GM19238 (cell line): ENCODE results near the gene ANKRD23.
"Not testable (repeated sequence)": the region's sequence is repeated elsewhere in the genome, so short reads cannot be mapped to it uniquely, and the experiment has no call there.

Experiments
- DNase-seq: peaks from one replicate; pipeline ENCODE4 v3.0.0; 2011; ENCODE audit warnings: low spot score; ENCODE audit not compliant: insufficient read length

The ANKRD23 gene

DNA sequence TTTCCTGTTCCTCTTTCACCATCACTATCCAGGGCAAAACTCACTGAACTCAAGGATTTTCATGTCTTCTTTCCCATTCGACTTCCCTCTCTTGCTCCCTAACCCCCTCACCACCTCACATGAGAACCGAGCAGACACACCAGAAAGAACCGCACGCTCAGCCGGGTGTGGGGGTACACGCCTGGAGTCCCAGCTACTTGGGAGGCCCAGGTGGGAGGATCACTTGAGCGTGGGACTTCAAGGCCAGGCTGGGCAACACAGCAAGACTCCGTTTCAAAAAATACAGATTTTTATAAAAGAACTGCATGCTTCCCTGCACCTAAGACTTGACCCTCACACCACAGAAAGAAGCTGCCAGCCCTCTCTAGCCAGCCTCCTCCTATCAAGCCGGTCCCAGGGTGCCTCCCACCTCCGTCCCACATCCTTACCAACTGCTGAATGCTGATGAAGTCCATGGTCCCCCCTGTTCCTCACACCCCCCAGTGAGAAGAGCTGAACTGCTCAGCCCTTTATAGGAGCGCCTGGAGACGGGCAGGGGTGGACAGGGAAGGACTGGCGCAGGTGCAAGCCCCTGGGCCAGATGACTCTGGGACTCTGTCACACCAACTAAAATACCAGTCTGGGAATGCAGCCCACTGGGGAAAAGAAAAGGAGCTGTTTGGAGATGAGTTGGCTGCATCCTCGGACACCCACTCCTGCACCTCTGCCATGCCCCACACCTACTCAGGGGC, at the start of gene ANKRD23:
Gene ANKRD23 (minus strand): TSS at position 484 of the 731 bp plus-strand sequence. CDS start 29 bp downstream, at position 455.
- DNase-seq, result no peak

DNA sequence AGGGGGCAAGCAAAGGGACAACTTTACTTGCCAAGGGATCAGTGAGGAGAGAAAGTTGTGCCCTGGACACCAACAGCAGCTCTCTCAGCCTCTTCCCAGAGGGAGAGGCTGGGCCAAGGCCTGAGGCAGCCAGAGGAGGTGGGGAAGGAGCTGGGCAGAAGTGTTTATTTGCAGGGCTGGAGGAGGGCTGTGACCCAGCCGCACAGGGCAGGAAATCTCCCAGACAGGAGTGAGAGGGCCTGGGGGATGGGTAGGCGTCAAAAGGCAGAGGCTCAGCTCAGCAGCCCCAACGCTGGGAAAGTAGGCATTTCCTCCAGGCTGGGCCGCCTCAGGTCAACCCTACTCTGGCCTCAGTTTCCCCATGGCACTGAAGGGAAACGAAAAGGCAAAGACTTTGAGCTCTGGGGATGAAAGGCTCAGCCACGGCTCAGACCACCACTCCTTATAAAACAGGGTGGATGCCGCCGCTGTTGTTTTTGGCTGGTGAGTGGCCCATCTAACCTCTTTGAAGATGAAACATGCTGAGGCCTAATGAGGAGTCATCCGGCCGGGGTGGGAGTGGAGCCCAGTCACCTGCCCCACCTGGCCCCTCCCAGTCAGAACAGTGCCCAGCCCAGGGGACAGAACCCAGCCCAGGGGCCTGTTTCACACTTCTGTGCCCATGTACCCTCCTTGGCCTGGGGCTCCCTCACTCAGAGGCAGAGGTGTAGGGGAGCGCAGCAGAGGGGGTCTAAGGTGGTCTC, 47.9 kb upstream of the ANKRD23 start:
- no peak for DNase-seq

DNA sequence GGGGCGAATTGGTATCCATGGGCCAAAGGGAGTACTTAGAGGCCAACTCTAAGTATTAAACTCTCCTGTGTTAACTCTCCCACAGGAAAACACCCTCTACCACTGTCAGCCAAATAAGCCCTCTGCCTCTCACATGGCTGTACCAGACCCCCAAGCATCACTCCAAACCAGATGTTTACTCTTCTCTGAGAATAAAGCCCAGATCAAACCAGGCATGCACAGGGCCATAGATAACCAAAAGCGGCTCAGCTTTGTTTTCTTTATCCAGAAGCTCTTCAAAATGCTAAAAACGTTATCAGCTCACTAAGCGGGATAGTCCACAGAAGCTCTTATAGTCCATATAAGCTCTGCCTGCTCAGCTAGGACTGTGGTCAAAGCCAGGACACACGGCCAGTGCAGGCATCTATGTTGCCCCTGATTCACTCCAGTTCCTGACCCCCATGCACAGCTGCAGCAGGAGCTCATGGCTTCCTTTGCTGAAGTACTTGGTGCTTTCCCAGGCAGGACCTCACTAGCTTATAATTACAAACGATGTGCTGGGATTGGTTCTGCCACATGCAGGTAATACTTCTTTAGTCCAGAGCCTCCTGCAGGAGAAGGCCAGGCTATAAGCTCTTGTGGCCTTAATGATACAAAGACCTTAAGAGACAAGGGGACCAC, 47.0 kb upstream of the ANKRD23 start:
- no peak for DNase-seq

DNA sequence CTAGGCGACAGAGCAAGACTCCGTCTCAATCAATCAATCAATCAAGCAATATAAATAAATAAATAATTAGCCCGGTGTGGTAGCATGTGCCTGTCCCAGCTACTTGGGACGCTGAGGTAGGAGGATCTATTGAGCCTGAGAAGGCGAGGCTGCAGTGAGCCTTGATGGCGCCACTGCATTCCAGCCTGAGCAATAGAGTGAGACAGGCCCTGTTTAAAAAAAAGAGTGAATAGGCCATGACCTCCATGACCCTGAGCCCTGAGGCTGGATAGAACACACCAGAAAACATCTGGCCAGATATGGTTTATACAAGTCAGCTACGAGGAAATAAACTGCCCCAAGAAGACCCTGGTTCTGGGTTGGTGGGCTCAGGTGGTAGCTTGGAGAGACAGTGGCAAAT, 46.4 kb upstream of the ANKRD23 start:
- no peak for DNase-seq

DNA sequence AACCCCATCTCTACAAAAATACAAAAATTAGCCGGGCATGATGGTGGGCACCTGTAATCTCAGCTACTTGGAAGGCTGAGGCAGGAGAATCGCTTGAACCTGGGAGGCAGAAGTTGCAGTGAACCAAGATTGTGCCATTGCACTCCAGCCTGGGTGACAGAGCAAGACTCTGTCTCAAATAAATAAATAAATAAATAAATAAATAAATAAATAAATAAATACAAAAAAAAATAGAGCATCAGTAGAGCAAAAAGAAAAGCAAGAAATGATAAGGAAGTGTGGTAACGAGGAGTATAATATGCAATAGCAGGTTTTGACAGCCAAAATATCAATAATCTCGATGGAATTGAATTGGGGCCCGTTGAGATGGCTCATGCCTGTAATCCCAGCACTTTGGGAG, 45.7 kb upstream of the ANKRD23 start:
- not testable (repeated sequence) for DNase-seq

DNA sequence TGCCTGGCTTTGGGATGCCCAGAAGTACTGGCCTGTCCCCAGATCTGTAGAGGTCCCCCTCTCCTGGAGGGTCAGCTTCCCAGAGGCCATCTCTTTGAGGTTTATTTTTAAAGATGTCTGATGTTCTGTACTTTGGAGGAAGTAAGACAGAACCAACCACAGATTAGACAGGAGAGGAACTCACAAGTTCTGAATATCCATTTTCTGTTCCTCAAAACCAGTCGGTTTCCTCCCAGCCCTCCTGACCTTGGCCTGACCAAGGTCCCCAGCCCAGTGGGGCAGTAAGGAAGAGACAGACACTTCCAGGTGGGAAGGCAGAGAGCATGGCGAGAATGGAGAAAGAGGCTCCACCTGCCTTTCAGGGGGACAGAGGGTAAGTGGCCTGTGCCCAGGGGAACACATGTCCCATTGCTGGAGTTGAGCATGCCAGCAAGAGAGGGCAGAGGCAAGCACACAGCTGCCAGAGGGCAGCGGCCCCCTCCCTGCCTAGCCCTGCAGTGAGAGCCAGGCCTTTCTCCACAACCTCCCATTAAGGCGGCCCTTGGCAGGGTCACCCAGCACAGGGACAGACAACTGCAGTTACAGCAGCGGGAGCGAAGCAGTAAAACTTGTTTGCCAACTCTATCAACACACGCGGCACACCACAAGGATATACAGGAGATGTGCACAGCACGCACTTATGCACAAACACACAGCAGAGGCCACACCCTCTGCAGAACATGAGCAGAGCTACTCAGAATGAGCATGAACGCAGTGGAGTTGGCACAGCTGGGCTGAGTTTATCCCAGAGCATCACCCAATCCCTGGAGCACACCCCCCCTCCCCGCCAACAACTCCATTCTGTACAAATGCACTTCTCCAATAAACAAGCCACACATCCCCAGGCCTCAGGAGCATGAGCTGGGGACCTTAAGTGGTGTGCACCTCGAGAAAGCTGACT, 44.5 kb upstream of the ANKRD23 start:
- no peak for DNase-seq

DNA sequence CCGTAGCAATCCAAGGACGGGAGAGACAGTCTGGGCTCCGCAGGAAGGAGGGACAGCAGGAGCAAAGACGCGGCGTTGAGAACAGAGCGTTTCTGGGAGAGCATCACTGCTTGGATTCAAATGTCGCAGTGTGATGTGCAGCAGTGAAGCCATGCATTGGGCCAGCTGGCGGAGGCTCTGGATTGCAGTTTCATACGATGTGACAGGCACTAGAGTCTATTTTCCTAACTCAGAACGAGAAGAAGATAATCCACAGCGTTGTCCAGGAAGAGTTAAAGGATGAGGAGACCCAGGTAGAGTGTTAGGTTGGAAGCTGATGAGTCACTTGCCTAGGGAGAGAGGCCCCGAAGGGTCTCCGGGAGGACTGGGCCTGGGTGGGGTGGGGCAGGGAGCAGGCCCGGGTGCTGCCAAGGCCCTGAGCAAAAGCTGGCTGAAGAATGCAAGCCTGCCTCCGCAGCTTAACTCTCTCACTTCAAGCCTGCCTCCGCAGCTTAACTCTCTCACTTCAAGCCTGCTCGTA, 43.7 kb upstream of the ANKRD23 start:
- no peak for DNase-seq

DNA sequence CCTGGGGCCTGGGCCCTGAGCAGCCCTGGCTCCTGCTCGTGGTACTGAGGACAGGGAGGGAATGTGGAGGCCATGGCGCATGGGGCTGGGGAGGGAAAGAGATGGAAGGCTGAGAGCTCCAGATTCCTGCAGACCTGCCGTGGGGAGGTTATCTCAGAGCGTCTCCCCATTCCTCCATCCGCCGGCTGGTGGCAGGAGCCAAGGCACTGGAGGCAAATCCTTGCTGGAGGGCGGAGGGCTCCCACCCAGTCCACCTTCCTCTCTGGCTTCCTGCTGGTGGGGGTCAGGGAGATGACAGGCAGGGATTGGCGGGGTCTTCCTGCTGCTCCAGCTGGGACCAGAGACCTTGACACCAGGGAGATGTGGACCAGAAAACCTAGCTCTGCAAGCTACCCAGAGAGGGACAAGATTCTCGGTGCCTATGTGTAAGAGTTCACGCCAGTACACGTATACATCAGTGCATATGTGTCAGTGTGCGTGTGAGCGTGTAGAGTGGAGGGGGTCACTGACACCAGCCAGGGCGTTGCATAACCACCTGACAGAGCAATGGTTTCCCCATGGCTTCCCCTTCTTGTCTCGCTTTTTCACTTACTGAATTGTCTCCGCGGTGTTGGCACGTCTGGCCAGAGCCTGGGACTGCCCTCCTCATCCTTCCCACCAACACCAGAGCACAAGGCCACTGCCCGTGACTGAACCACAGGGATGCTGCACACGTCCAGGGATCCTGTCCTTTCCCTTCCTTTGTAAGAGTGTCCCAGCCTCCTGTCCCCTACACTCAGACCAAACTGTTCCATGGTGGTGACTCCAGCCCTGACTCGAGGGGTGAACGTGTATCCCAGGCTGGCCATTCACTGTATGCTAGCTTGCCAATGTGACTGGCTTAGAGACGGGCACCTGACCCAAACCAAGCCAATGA, 41.9 kb upstream of the ANKRD23 start:
- no peak for DNase-seq

DNA sequence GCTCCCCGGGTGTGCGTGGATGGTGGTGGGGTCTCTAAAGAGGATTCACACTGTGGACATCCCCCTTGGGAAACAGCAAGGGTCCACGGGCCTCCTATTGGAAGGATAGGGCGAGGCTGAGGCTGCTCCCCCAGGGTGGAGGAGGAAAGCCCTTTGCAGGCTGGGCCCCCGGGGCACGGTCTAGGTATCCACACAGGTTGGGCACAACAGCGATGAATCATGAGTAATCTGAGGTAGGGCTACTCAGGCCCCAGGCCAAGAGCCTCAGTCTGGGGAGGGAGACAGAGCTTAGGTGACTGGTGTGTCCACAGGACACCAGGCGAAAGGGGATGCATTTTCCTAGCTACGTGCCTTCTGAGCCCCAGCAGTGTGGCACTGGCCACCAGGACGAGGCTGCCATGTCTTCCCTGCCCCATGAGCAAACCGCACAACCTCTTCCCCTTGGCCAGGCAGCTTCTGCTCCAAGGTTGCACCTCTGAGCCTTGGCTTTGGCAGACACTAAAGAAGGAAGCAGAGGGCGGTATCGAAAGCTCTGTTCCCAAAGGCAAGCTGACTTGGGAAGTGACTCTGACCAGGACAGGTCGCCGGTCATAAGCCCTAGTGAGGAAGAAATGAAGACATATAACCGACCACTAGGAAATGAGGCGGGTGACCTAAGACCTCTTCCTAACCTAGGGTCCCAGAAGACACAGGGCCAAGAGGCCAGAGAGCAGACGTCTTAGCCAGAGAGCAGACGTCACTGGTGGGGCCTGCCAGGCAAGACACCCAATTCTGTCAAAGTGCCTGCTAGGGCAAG, 40.7 kb upstream of the ANKRD23 start:
- DNase-seq, result no peak

DNA sequence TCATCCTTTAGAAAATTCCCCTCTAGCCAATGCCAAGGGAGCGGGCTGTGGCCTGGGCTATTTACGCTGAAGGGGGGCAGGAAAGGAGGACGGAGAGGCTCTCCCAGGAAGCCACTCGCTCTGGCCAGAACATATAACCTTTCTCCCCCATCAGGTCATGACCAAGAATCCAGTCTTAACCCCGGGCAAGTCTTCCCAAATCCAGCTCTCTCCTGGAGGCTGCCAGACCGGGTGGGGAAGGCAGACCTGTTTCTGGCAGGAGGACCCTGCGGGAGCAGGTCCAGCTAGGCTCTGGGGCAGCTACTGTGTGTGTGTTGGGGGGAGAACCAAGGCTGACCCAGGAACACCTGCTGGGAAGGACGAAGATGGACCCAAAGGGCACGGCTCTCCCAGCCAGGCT, 39.5 kb upstream of the ANKRD23 start:
- no peak for DNase-seq

DNA sequence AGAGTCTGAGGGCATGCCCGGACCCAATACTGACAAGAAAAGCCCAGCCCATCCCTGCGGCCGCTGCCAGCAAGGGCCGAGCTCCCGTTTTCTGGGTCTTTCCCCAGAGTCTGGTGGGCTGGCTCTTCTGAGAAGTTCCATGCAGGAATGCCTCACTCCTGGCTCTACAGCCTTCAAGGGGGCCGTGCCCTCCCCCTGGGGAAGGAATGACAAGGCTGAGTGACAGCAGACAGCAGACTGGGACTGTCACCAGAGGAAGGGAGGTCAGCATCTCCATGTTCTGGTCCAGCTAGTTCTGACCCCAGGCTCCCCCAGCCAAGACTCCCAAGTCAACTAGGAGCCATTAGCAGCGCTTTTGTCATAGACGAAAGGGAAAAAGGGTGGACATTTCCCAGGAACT, 39.1 kb upstream of the ANKRD23 start:
- no peak for DNase-seq

DNA sequence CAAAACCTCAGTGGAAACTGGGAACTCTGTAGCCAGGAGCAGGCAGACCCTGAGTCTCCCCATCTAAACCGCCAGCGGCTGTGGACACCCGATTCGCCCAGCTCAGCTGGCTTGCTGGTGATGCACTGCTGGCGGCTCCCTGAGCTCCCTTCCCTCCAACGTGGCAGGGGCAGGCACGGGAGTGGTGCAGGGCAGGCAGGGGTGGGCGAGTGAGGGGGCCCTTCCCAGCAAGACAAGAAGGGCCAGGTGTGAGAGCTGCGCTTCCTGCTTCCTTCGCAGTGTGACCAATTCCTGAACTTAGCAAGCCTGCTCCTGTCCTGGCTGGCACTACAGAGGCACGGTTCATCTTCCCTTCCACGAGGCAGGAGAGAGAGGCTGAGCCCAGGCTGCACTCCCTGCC, 38.4 kb upstream of the ANKRD23 start:
- no peak for DNase-seq

DNA sequence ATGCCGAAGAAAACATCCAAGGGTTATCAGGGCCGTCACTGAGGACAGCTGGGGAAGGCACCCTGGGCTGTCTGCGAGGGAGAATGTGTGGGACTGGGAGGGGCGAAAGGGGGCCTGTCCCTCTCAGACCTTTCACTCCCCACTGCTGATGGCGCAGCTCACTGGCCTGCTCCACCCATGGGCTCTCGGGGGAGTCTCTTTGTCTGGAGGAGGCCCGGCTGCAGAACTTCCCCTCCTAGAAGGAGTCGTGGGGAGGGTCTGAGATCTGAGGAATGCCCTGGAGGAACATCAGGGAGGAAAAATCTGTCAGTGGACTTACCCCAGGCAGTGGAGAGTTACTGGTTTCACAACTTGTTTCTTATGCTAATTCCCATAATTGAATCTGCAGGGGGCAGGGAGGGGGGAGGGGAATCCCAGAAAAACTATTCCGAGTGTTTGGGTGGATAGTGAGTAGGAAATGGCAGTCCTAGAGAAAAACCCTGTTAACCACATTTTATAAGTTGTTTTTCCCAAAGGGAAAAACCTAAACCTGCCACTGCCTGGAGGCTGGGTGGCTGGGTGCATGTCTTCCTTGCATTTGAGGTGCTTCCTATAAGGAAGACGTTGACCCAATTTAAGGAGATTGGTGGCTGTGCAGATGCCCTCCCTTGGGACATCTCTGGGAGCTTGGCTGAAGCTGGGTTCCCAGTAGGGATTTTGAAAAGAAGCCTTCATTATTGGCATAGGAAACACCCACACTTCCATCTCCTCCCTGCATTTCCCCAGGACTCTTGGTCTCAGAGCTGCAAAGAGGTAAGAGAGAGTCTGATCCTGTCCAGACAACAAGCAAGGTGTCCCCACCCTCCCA, 37.8 kb upstream of the ANKRD23 start:
- DNase-seq, result no peak

DNA sequence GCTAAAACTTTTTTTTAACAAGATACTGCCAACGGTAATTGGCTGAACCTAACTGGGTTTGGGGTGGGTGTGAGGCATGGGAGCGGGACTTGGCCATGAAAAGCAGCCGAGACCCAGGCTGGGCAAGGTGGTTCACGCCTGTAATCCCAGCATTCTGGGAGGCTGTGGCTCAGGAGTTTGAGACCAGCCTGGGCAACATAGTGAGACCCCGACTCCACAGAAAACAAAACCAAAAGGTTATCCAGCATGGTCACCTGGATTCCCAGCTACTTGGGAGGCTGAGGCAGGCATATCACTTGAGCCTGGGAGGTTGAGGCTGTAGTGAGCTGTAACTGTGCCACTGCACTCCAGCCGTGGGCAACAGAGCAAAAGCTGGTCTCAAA, 37.1 kb upstream of the ANKRD23 start:
- DNase-seq, result no peak

DNA sequence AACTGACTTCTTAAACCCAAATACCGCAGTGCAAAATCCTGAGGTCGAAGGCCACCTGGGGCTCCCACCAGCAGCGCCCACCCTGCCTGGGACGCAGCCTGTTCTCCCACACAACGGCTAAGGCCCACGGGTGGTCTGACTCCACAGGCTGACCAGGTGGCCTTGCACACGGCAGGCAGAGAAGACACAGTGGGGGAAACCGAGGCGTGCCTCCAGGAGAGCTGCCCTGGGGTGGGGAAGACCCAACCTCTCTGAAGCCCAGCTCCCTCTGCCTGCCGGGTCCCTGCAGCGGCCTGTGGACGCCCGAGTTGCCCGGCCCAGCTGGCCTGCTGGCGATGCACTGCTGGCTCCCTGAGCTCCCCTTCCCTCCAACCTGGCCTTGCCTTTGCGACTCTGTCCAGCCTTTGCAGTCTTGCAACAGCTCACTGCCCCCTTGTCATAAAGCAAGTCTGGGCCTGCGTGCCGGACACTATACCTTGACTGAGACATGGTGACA, 35.8 kb upstream of the ANKRD23 start:
- DNase-seq, result no peak

DNA sequence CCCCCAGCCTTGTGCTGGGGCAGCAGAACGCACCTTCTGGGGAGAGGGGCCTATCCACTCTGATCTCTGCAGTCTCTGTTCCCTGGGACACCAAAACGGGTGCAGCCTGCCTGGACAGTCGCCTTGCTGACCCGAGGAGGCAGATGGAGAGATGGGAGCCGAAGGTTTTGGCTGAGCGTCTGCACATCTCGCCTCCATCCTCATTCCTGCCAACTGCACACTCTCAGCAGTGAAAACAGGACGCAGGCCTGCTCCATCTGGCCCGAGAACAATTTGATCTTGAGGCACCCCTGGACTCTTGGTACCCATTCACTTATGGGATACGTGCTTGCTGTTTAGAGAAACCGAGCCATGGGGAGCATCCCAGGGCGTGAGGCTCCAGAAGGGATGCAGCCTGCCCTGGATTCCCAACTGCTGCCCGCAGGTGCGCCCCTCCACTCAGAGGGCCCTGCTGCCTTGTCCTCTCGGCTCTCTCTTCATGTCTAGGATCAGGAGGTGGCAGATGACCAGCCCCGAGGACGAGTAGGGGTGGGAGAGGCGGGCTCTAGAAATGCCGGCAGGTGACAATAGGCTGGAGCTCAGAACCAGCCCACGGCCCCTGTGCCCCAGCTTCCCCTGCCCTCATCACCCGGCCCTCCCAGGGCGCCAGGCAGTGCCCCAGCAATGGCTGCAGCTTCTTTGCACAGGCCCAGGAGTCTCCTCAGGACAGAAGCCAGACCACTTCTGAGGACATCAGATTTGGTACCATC, 35.1 kb upstream of the ANKRD23 start:
- no peak for DNase-seq

DNA sequence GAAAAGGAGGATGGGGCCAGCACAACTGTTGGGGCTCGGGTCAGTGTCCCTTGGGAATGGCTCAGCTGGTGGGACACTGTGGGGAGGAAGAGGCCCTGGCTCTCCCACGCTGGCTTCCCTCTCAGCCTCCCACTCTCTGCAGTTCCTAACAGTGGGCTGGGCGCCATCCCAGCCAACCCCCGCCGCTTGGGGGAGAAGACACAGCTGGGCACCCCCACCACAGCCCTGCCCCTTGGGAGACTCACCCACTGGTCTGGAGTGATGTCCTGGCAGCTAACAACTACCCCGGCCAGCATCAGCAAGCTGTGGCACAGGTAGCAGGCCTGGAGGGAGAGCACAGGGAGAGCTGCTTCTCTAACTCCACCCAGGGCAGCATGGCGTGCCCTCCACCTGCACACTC, 34.4 kb upstream of the ANKRD23 start:
- DNase-seq, result no peak
